Measurements from ENCODE around the gene WDR11.
"Not testable (repeated sequence)": the region's sequence is repeated elsewhere in the genome, so short reads cannot be mapped to it uniquely, and the experiment has no call there.

WDR11 gene

DNA sequence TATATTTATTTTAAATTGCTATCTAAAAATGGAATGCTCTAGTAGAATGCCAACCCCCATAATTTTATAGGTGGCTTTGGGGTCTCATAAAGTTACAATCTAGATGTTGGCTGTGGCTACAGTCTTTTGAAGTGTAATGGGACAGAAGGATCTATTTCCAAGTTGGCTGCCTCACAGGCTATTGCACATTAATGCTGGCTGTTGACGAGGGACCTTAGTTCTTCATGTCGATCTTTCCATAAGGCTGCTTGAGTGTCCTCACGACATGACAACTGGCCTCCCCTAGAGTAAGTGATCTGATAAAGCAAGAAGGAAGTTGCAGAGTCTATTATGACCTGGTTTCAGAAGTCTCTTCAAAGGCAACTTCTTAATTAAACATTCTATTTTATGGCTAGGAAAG lies 36.3 kb downstream of the WDR11 start:
- H3K4me1 Mint-ChIP-seq: no peaks in the 10 kb centered on the region
- ATAC-seq (replicated peaks; ENCODE audit: extremely low read depth, poor library complexity, severe bottlenecking): no peak

DNA sequence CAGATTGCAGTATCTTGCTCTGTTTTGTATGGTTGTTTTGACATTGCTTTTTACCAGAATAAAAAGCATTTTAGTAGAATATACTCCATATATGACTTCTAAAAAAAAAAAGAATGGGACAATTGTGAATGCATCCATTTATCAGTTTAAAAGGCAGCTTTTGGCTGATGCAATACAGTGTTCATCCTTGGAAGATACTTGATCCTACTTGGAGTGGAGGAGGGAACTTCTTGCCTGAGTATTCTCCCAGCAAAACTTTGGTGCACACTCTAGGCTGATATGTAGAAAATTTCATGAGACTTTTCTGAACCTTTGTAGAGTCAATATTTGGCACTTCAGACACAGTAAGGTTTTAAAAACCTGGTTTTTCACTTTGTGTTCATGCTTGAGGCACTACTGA lies 40.2 kb downstream of the WDR11 start:
- DNase-seq (ENCODE audit: low spot score in 2 of 2) (no peak), ATAC-seq (replicated peaks; ENCODE audit: extremely low read depth, poor library complexity, severe bottlenecking) (no peak)
- Mint-ChIP-seq H3K4me3 (no peak overlapping the region), H3K9me3 (no peaks in the 10 kb centered on the region), H3K27ac (ENCODE audit: low read depth) (no peak overlapping the region), H3K36me3 (ENCODE audit: insufficient read depth) (peaks cover 31% of the 10 kb centered on the region), H3K4me1 (no peaks in the 10 kb centered on the region), H3K27me3 (no peaks in the 10 kb centered on the region)

More for the DNA sequence above, 36.3 kb downstream of the WDR11 start:
- no peaks in the 10 kb centered on the region for H3K27me3 Mint-ChIP-seq
- H3K27ac Mint-ChIP-seq (ENCODE audit: low read depth): no peak overlapping the region
- no peak for DNase-seq (ENCODE audit: low spot score in 2 of 2)
- peaks cover 42% of the 10 kb centered on the region for H3K36me3 Mint-ChIP-seq (ENCODE audit: insufficient read depth)
- no peaks in the 10 kb centered on the region for H3K9me3 Mint-ChIP-seq
- no peak overlapping the region for H3K4me3 Mint-ChIP-seq

DNA sequence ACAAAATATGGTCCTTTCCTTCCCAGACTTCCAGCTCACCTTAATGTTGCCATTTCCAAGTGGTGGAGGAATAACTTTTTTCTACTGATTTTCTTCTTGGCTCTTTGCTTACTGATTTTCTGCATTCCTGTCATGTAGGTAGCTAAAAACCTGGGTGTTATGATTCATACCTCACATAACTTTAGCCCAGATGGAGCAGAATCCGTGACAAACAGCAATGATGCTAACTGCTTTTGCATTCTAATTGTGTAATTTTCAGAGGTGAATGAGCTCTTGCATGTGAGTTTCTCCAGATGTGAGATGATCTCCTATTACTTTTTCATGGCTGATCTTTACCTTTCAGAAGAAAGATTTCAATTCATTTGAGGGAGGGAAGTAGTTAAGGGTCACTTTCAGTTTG lies 43.4 kb downstream of the WDR11 start:
- ATAC-seq (replicated peaks; ENCODE audit: extremely low read depth, poor library complexity, severe bottlenecking) (no peak), DNase-seq (ENCODE audit: low spot score in 2 of 2) (no peak)
- no peaks in the 10 kb centered on the region for H3K27me3 Mint-ChIP-seq
- H3K27ac Mint-ChIP-seq (ENCODE audit: low read depth): no peak overlapping the region
- H3K9me3 Mint-ChIP-seq: no peaks in the 10 kb centered on the region
- H3K36me3 Mint-ChIP-seq (ENCODE audit: insufficient read depth): peaks cover 24% of the 10 kb centered on the region
- H3K4me3 Mint-ChIP-seq: no peak overlapping the region
- no peaks in the 10 kb centered on the region for H3K4me1 Mint-ChIP-seq

DNA sequence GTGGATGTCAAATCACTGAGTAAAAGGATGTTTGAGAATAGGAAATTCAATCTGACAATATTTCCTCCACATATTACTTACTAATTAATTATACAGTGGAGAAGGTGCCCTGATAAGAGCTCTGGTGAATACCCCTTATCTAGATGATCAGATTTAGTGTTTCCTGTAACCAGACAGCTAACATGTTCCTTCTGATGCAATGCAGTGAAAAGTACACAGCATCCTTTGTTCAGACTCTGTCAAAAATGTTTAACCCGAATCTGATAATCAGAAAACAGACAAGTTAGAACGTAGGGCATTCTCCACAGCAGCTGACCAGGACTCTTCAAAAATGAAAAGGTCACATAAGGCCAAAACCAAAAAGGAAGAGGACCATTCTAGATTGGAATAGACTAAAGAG lies 46.2 kb downstream of the WDR11 start:
- peaks cover 29% of the 10 kb centered on the region for H3K36me3 Mint-ChIP-seq (ENCODE audit: insufficient read depth)
- H3K4me1 Mint-ChIP-seq: no peaks in the 10 kb centered on the region
- H3K9me3 Mint-ChIP-seq: no peaks in the 10 kb centered on the region
- DNase-seq (ENCODE audit: low spot score in 2 of 2): no peak
- no peak overlapping the region for H3K4me3 Mint-ChIP-seq
- H3K27ac Mint-ChIP-seq (ENCODE audit: low read depth): peak overlapping the region; percentile 17
- ATAC-seq (replicated peaks; ENCODE audit: extremely low read depth, poor library complexity, severe bottlenecking): no peak
- H3K27me3 Mint-ChIP-seq: no peaks in the 10 kb centered on the region

DNA sequence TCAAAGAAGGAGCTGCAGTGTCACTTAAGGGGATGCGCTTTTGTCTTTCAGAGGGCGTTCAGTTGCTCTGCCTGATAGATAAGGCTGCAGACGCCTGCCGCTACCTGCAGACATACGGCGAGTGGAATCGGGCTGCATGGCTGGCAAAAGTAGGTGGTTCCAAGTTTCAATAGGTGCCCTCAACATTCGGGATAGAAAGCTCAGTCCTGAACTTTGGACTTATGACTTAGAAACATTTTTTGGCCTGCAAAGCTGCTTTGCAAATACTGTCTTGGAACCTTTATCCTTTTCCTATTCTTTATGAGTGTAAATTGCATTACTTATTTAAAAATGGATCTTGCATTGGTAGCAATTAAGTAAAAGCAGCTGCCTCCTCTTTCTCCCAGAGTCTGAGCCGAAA lies 54.1 kb downstream of the WDR11 start:
- no peak for ATAC-seq (replicated peaks; ENCODE audit: extremely low read depth, poor library complexity, severe bottlenecking)
- H3K27me3 Mint-ChIP-seq: no peaks in the 10 kb centered on the region
- peaks cover 52% of the 10 kb centered on the region for H3K36me3 Mint-ChIP-seq (ENCODE audit: insufficient read depth)
- no peaks in the 10 kb centered on the region for H3K4me1 Mint-ChIP-seq
- DNase-seq (ENCODE audit: low spot score in 2 of 2): no peak
- H3K4me3 Mint-ChIP-seq: no peak overlapping the region
- H3K9me3 Mint-ChIP-seq: no peaks in the 10 kb centered on the region
- H3K27ac Mint-ChIP-seq (ENCODE audit: low read depth): no peak overlapping the region

DNA sequence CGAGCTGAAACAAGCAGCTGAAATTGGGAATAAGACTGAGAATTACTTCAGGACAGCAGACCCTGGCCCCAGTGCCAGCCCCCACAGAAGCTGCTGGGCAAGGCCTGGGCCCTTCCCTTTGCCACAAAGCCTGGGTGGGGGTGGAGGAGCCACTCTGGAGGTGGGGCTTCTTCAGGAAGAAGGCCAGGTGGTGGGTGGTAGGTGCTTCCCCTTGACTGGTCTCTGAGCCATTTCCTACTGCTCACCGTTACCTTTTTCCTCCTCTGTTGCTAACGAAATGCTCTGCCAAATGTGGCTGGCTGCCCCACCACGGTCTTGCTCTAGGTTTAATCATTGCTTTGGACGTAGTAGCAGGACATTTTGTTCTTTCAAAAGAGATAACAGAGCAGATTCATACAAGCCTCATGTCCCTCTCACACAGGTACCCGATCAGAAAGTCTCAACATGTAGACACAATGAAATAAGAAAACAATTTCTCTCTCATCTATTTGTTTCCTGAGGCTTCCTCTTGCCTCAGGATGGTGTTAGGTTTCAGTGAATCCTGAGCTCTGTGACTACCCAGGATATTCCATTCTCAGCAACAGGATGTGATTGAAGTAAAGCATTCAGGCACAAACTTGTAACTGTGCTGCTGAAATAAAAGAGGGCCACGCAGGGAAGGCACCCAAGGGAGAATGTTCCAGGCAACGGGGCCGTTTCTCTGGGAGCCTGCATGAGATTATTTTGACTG lies 66.5 kb downstream of the WDR11 start:
- Mint-ChIP-seq H3K4me1 (no peaks in the 10 kb centered on the region), H3K36me3 (ENCODE audit: insufficient read depth) (no peaks in the 10 kb centered on the region), H3K27ac (ENCODE audit: low read depth) (no peak overlapping the region), H3K4me3 (no peak overlapping the region), H3K27me3 (no peaks in the 10 kb centered on the region), H3K9me3 (no peaks in the 10 kb centered on the region)
- ATAC-seq (replicated peaks; ENCODE audit: extremely low read depth, poor library complexity, severe bottlenecking) (no peak), DNase-seq (ENCODE audit: low spot score in 2 of 2) (no peak)

DNA sequence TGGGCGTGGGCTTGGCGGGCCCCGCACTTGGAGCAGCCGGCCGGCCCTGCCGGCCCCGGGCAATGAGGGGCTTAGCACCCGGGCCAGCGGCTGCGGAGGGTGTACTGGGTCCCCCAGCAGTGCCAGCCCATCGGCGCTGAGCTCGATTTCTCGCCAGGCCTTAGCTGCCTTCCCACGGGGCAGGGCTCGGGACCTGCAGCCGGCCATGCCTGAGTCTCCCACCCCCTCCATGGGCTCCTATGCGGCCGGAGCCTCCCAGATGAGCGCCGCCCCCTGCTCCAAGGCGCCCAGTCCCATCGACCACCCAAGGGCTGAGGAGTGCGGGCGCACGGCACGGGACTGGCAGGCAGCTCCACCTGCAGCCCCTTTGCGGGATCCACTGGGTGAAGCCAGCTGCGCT lies 72.7 kb downstream of the WDR11 start:
- peaks cover 14% of the 10 kb centered on the region for H3K27me3 Mint-ChIP-seq
- not testable (repeated sequence) for H3K36me3 Mint-ChIP-seq (ENCODE audit: insufficient read depth); H3K27ac Mint-ChIP-seq (ENCODE audit: low read depth); H3K4me1 Mint-ChIP-seq; H3K9me3 Mint-ChIP-seq; DNase-seq (ENCODE audit: low spot score in 2 of 2); ATAC-seq (replicated peaks; ENCODE audit: extremely low read depth, poor library complexity, severe bottlenecking); H3K4me3 Mint-ChIP-seq

DNA sequence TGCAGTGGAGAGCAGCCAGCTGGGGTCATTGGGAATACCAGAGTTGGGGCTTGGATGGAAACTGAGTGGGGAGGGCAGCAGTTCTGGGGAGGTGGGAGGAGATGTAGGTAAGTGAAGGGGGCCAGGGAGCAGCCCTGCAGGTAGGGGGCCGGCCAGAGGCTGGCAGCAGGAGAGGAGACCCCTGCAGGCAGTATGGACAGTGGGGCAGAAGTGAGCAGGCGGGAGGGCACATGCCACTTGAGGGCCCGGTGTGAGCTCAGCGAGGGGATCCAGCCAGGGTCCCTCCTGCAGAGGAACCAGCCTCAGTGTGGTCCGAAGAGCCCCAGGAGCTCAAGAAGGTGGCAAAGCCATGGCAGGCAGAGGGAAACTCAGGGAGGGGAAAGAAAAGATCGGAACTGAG lies 75.4 kb downstream of the WDR11 start:
- H3K27me3 Mint-ChIP-seq: peaks cover 23% of the 10 kb centered on the region
- H3K27ac Mint-ChIP-seq (ENCODE audit: low read depth): no peak overlapping the region
- ATAC-seq (replicated peaks; ENCODE audit: extremely low read depth, poor library complexity, severe bottlenecking) (no peak), DNase-seq (ENCODE audit: low spot score in 2 of 2) (no peak)
- H3K9me3 Mint-ChIP-seq: no peaks in the 10 kb centered on the region
- H3K36me3 Mint-ChIP-seq (ENCODE audit: insufficient read depth): no peaks in the 10 kb centered on the region
- no peaks in the 10 kb centered on the region for H3K4me1 Mint-ChIP-seq
- H3K4me3 Mint-ChIP-seq: no peak overlapping the region

DNA sequence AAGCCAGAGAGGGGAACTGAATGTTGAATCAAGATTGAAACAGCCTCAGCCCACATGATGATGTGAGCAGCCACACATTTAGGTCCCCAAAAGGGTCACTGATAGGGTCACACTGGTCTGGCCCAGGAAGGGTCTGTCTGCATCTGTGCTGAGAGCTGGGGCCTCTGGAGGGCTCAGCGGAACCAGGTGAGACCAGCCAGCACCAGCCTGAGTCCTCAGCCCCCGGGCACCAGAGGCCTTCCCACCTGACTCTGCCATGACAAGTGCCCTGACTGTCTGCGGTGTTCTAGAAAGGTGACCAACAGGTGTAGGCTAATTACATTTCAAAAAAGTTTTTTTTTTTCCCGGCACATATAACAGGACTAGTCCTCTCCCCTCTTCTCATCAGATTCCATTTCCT lies 76.2 kb downstream of the WDR11 start:
- Mint-ChIP-seq H3K9me3 (no peaks in the 10 kb centered on the region), H3K4me3 (no peak overlapping the region), H3K27me3 (peaks cover 23% of the 10 kb centered on the region), H3K27ac (ENCODE audit: low read depth) (no peak overlapping the region), H3K36me3 (ENCODE audit: insufficient read depth) (no peaks in the 10 kb centered on the region), H3K4me1 (no peaks in the 10 kb centered on the region)
- DNase-seq (ENCODE audit: low spot score in 2 of 2): no peak
- ATAC-seq (replicated peaks; ENCODE audit: extremely low read depth, poor library complexity, severe bottlenecking): no peak

DNA sequence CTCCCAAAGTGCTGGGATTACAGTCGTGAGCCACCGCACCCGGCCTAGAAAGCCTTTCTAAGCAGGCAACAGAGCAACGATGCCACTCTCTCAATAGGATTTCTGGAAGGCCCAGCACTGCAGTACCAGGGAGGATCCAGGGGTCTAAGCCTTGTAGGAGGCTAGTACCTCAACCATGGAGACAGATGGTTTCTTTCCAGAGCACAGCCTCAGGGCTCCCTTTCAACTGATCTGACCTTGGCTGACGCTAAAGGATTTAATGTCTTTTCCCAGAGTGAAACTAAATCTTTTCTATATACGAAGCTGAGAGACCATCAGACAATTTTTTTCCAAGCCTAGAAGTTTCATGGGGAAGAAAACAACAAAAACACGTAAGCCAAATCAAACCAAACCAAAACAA lies 78.0 kb downstream of the WDR11 start:
- peaks cover 23% of the 10 kb centered on the region for H3K27me3 Mint-ChIP-seq
- no peak overlapping the region for H3K4me3 Mint-ChIP-seq
- no peak overlapping the region for H3K27ac Mint-ChIP-seq (ENCODE audit: low read depth)
- no peak for DNase-seq (ENCODE audit: low spot score in 2 of 2)
- no peaks in the 10 kb centered on the region for H3K4me1 Mint-ChIP-seq
- no peaks in the 10 kb centered on the region for H3K36me3 Mint-ChIP-seq (ENCODE audit: insufficient read depth)
- no peaks in the 10 kb centered on the region for H3K9me3 Mint-ChIP-seq
- ATAC-seq (replicated peaks; ENCODE audit: extremely low read depth, poor library complexity, severe bottlenecking): no peak

DNA sequence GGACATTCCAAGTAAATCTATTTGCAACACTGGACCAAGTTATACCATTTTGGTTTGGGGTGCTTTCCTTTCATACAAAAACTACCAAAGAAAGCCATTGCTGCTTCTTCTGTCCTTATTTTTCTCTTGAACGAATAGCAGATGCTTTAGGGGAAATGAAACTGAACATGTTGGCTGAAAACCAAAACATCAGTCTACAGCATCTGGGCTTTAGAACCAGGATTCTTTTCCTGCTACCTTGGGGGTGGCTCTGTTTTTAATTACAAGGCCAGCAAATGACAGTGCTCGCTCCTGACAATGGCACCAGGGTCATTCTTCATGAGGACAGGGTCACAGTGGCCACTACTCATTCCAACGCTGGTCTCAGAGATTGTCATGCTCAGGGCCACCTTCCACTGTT lies 80.3 kb downstream of the WDR11 start:
- Mint-ChIP-seq H3K27me3 (peaks cover 15% of the 10 kb centered on the region), H3K36me3 (ENCODE audit: insufficient read depth) (no peaks in the 10 kb centered on the region), H3K27ac (ENCODE audit: low read depth) (no peak overlapping the region), H3K9me3 (no peaks in the 10 kb centered on the region), H3K4me1 (no peaks in the 10 kb centered on the region), H3K4me3 (no peak overlapping the region)
- DNase-seq (ENCODE audit: low spot score in 2 of 2): no peak
- no peak for ATAC-seq (replicated peaks; ENCODE audit: extremely low read depth, poor library complexity, severe bottlenecking)

DNA sequence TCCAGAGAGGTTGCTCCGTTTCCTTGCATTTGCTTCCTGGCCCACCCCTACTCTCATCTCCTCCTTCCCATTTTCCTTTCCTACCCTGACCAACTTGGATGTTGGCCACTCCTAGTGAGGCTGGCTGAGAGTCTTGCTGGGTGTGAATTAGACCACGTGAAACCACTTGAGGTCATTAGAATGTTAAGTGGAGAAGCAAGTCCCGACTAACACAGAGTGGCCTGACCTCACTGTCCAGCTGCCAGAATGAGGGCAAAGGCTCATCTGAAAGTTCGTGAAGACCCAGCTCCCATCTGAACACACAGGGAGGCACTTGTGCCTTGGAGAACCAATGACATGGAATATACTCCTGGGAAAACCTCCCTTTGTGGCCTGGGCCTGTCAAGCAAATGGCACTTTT lies 80.8 kb downstream of the WDR11 start:
- Mint-ChIP-seq H3K4me3 (no peak overlapping the region), H3K4me1 (no peaks in the 10 kb centered on the region), H3K27me3 (peaks cover 10% of the 10 kb centered on the region), H3K9me3 (no peaks in the 10 kb centered on the region), H3K36me3 (ENCODE audit: insufficient read depth) (no peaks in the 10 kb centered on the region), H3K27ac (ENCODE audit: low read depth) (no peak overlapping the region)
- ATAC-seq (replicated peaks; ENCODE audit: extremely low read depth, poor library complexity, severe bottlenecking) (no peak), DNase-seq (ENCODE audit: low spot score in 2 of 2) (no peak)

DNA sequence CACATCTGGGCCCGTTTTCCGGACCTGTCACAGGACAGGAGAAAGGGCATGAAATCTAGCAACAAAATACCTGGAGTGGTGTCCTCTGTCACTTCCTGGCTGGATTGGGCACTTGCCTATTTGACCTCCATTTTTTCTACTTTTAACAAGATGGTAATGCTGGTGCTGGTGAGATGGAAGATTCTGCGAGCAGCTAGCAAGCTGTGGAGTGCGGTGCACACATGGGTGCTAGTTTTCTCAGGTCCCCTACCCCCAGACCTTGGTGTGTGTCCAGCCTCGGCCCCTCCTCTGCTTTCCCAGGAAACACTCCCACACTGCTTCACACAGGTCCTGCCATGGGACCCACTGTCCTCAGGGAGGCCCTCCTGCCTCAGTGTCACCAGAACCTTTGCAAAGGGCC lies 87.7 kb downstream of the WDR11 start:
- no peak for DNase-seq (ENCODE audit: low spot score in 2 of 2)
- Mint-ChIP-seq H3K27ac (ENCODE audit: low read depth) (no peak overlapping the region), H3K4me3 (no peak overlapping the region), H3K27me3 (peaks cover 28% of the 10 kb centered on the region), H3K4me1 (no peaks in the 10 kb centered on the region), H3K9me3 (no peaks in the 10 kb centered on the region), H3K36me3 (ENCODE audit: insufficient read depth) (no peaks in the 10 kb centered on the region)
- no peak for ATAC-seq (replicated peaks; ENCODE audit: extremely low read depth, poor library complexity, severe bottlenecking)
